Tibial nerve (tissue), 4 donors: ENCODE data around the gene OR51M1. TPM values are rescaled to one million over a fixed set of nuclear protein-coding genes. Genes with fewer than 3 reads are reported as not detected.
"Not testable (repeated sequence)": the region's sequence is repeated elsewhere in the genome, so short reads cannot be mapped to it uniquely, and the experiment has no call there.

Experiments used
- DNase-seq, 2 donors: peaks; one replicate each; pipeline ENCODE4 v3.0.0-alpha.2; 2019; ENCODE audit warnings: low spot score in 2 of 2
- H3K27ac ChIP-seq, 4 donors: fragments of 200-600 bp; sonication (generic) in 3 of 4; one replicate each; pipeline ENCODE4 v1.5.1; 2017 to 2019; ENCODE audit warnings: mild to moderate bottlenecking in 1 of 4
- H3K27me3 ChIP-seq, 2 donors: fragments of 200-600 bp; sonication (generic) in 1 of 2; one replicate each; pipeline versions ENCODE4 v1.5.1 to v1.6.0; 2017 to 2019
- H3K36me3 ChIP-seq, 3 donors: fragments of 200-600 bp; sonication (generic); one replicate each; pipeline ENCODE4 v1.5.1; 2018 to 2019
- H3K4me1 ChIP-seq, 4 donors: fragments of 200-600 bp; sonication (generic) in 3 of 4; one replicate each; pipeline ENCODE4 v1.5.1; 2017 to 2019
- H3K4me3 ChIP-seq, 4 donors: fragments of 200-600 bp; sonication (generic) in 3 of 4; one replicate each; pipeline ENCODE4 v1.5.1; 2017 to 2019; ENCODE audit warnings: mild to moderate bottlenecking in 1 of 4, moderate library complexity in 1 of 4
- H3K9me3 ChIP-seq, 4 donors: fragments of 200-600 bp; sonication (generic) in 3 of 4; one replicate each; pipeline ENCODE4 v1.5.1; 2017 to 2019
- CTCF ChIP-seq, 5 experiments: fragments of 200-600 bp in 3 of 5; fragments of 450-650 bp in 2 of 5; sonication (generic) in 3 of 5; IDR thresholded peaks; one replicate each; pipeline ENCODE4 v1.5.1; 2016 to 2019; ENCODE audit warnings: antibody characterized with exemption in 5 of 5, mild to moderate bottlenecking in 3 of 5, moderate library complexity in 2 of 5
- EP300 ChIP-seq, 2 donors: sonication (generic); formaldehyde crosslinking; IDR thresholded peaks; one replicate each; pipeline ENCODE4 v1.6.1; 2017; ENCODE audit warnings: antibody characterized with exemption in 2 of 2, mild to moderate bottlenecking in 1 of 2
- POLR2A ChIP-seq, 2 donors: fragments of 450-650 bp; IDR thresholded peaks; one replicate each; pipeline ENCODE4 v1.6.1; 2017; ENCODE audit warnings: antibody characterized with exemption in 2 of 2, mild to moderate bottlenecking in 2 of 2, moderate library complexity in 2 of 2
- WGBS, 2 donors: methylation state at CpG; one replicate each; pipeline ENCODE4 v1.1.5; 2018; 5-methylcytosine and 5-hydroxymethylcytosine counted together
- total RNA-seq, 4 donors: library from RNA; depleted of rRNA; stranded (reverse); fragments of >200 nt; gene quantifications; one replicate each; pipeline ENCODE4 v1.1.0, GENCODE V29; 2016

OR51M1 gene
- total RNA-seq = not detected

GRCh38 chr11:5383576-5383975 lies at the start of gene OR51M1:
TSS of gene OR51M1 (plus strand) at chr11:5383812. CDS start at chr11:5389399, 5,587 bp downstream.
- TF ChIP-seq EP300 (IDR thresholded peaks at IDR 0.05) (no peak), CTCF (IDR thresholded peaks at IDR 0.05) (no peak), POLR2A (IDR thresholded peaks at IDR 0.05) (no peak)

GRCh38 chr11:5335170-5335569 lies 48.4 kb upstream of the OR51M1 start:
- 57 to 58% methylated on average over 1 of the region's 1 CpG for WGBS, 2 donors
- Histone ChIP-seq H3K27ac (no peak overlapping the region), H3K4me1 (no peaks in the 10 kb centered on the region), H3K36me3 (no peaks in the 10 kb centered on the region), H3K27me3 (no peaks in the 10 kb centered on the region), H3K9me3 (no peaks in the 10 kb centered on the region), H3K4me3 (no peak overlapping the region)
- TF ChIP-seq POLR2A (IDR thresholded peaks at IDR 0.05) = no peak
- no peak for DNase-seq

More at GRCh38 chr11:5383576-5383975, at the start of gene OR51M1:
- H3K27ac ChIP-seq = no peak within 1 kb of the TSS
- H3K9me3 ChIP-seq = no peaks in the 10 kb centered on the region
- H3K36me3 ChIP-seq = no peaks in the 10 kb centered on the region
- no peaks in the 10 kb centered on the region for H3K4me1 ChIP-seq
- DNase-seq = no peak
- H3K4me3 ChIP-seq = no peak within 1 kb of the TSS
- WGBS, 2 donors = 49 to 58% methylated on average over 1 of the region's 1 CpG
- H3K27me3 ChIP-seq = no peaks in the 10 kb centered on the region

GRCh38 chr11:5336331-5336730 lies 47.3 kb upstream of the OR51M1 start:
- H3K4me3 ChIP-seq = no peak overlapping the region
- no peaks in the 10 kb centered on the region for H3K36me3 ChIP-seq
- no peak overlapping the region for H3K27ac ChIP-seq
- no peaks in the 10 kb centered on the region for H3K9me3 ChIP-seq
- no peak for DNase-seq
- no peaks in the 10 kb centered on the region for H3K27me3 ChIP-seq
- TF ChIP-seq POLR2A (IDR thresholded peaks at IDR 0.05) (no peak), CTCF (IDR thresholded peaks at IDR 0.05) (no peak), EP300 (IDR thresholded peaks at IDR 0.05) (no peak)
- no peaks in the 10 kb centered on the region for H3K4me1 ChIP-seq

- not testable (repeated sequence) for H3K27me3 ChIP-seq, H3K4me1 ChIP-seq, H3K36me3 ChIP-seq, H3K4me3 ChIP-seq, DNase-seq, H3K9me3 ChIP-seq, H3K27ac ChIP-seq
- 70 to 83% methylated on average over 1 of the region's 1 CpG for WGBS, 2 donors
Measured at GRCh38 chr11:5337253-5337652, 46.4 kb upstream of the OR51M1 start.

GRCh38 chr11:5339771-5340322 lies 43.8 kb upstream of the OR51M1 start:
- H3K4me1 ChIP-seq = no peaks in the 10 kb centered on the region
- no peaks in the 10 kb centered on the region for H3K36me3 ChIP-seq
- H3K27ac ChIP-seq = no peak overlapping the region
- no peak for DNase-seq
- no peaks in the 10 kb centered on the region for H3K9me3 ChIP-seq
- no peaks in the 10 kb centered on the region for H3K27me3 ChIP-seq
- TF ChIP-seq CTCF (IDR thresholded peaks at IDR 0.05) (no peak), POLR2A (IDR thresholded peaks at IDR 0.05) (no peak), EP300 (IDR thresholded peaks at IDR 0.05) (no peak)
- WGBS, 2 donors = 91 to 97% methylated on average over 1 of the region's 1 CpG
- no peak overlapping the region for H3K4me3 ChIP-seq

- WGBS, 2 donors = 79 to 83% methylated on average over 6 of the region's 6 CpGs
- Histone ChIP-seq H3K4me3 (no peak within 1 kb of the TSS), H3K27me3 (no peaks in the 10 kb centered on the region), H3K4me1 (no peaks in the 10 kb centered on the region), H3K36me3 (no peaks in the 10 kb centered on the region), H3K9me3 (no peaks in the 10 kb centered on the region), H3K27ac (no peak within 1 kb of the TSS)
- no peak for DNase-seq
- TF ChIP-seq CTCF (IDR thresholded peaks at IDR 0.05) = no peak
- no peak for TF ChIP-seq EP300 (IDR thresholded peaks at IDR 0.05)
- TF ChIP-seq POLR2A (IDR thresholded peaks at IDR 0.05) = no peak
Measured at GRCh38 chr11:5343474-5344335, 39.9 kb upstream of the OR51M1 start, which contains the start of gene OR51B5. TSS of gene OR51B5 (minus strand) at chr11:5343524. CDS start at chr11:5343524, 0 bp downstream.
